ENCODE results near the gene ADAMTS18.

- TF ChIP-seq CTCF (IDR thresholded peaks at IDR 0.05; ENCODE audit: low read depth, low read length) = peak; percentile 98
- no peak for TF ChIP-seq EZH2phosphoT487 (IDR thresholded peaks at IDR 0.05; ENCODE audit: low read depth)
Measured at GRCh38 chr16:77236063-77236511, 198.7 kb downstream of the ADAMTS18 start.
